ENCODE data around the gene CHST3. TPM values are rescaled to one million over a fixed set of nuclear protein-coding genes. Genes with fewer than 3 reads are reported as not detected.

The CHST3 gene
- total RNA-seq, 3 donors from 2014 or later: 20.2 to 34.5 (median 25.6) TPM

DNA sequence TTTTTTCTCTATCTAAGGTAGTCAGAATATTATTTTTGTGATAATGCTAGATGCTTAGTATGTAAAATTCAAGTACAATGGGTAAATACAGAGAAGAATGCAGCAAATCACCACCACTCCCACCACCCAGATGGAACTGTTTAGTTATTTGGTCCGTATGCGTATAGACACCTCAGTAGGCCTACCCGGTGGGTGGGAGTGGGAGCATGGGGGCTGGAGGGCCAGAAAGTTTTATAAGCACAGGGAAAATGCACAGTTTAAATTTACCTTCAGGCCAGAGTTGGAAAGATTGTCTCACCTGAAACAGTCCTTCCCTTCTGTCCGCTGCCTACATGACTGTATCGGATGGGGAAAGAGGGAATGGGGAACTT lies 15.5 kb downstream of the CHST3 start:
- Histone ChIP-seq H3K36me3 (no peaks in the 10 kb centered on the region), H3K4me3 (no peak overlapping the region), H3K4me1 (peaks cover 14 to 51% of the 10 kb centered on the region in 2 donors), H3K27me3 (no peaks in the 10 kb centered on the region), H3K27ac (peak overlapping the region; percentile 50 to 75), H3K9me3 (no peaks in the 10 kb centered on the region)
- intact Hi-C loops (cut with DNase I; ENCODE audit: low total_unique reads): no loop called here
- no peak for DNase-seq (ENCODE audit: low spot score in 2 of 2)
- TF ChIP-seq POLR2A (IDR thresholded peaks at IDR 0.05) (no peak), POLR2AphosphoS5 (IDR thresholded peaks at IDR 0.05) (no peak)
- TF ChIP-seq, protein P1, sequence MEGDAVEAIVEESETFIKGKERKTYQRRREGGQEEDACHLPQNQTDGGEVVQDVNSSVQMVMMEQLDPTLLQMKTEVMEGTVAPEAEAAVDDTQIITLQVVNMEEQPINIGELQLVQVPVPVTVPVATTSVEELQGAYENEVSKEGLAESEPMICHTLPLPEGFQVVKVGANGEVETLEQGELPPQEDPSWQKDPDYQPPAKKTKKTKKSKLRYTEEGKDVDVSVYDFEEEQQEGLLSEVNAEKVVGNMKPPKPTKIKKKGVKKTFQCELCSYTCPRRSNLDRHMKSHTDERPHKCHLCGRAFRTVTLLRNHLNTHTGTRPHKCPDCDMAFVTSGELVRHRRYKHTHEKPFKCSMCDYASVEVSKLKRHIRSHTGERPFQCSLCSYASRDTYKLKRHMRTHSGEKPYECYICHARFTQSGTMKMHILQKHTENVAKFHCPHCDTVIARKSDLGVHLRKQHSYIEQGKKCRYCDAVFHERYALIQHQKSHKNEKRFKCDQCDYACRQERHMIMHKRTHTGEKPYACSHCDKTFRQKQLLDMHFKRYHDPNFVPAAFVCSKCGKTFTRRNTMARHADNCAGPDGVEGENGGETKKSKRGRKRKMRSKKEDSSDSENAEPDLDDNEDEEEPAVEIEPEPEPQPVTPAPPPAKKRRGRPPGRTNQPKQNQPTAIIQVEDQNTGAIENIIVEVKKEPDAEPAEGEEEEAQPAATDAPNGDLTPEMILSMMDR (IDR thresholded peaks at IDR 0.05): no peak

DNA sequence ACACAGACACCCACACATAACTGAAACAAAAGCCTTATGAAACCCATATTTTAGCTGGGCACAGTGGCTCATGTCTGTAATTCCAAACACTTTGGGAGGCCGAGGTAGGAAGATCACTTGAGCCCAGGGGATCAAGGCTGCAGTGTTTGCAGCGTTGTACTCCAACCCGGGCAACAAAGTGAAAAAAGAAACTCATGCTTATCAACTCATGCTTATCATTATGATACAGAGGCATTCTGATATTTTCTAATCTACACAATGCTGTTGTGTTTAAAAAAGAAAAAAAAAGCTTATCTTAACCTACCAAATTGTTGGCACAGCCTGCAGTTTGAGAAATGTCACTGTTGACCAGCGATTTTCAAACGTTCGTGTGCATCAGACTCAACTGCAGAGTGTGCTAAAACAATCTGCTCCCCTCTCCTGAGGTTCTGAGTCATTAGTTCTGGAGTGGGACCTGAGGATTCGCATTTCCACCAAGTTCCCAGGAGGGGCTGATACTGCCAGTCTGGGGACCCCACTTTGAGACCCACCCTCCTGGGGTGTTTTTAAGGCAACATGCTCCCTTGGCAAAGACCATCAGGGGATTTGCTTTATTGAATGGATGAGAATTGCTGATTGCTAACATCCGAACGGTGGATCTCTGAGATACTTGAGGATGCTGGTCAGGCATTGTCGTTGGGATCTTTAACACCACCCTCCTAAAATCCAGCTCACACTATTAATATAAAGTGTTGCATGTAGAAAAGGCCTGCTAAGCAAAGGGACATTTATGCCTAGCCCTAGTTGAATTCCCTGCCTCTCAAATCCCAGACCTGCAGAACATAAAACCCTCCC lies 16.2 kb downstream of the CHST3 start:
- Histone ChIP-seq H3K27me3 (no peaks in the 10 kb centered on the region), H3K4me1 (peaks cover 17 to 51% of the 10 kb centered on the region in 2 donors), H3K27ac (peak overlapping the region; percentile 75 to 84), H3K4me3 (no peak overlapping the region), H3K9me3 (no peaks in the 10 kb centered on the region), H3K36me3 (no peaks in the 10 kb centered on the region)
- TF ChIP-seq, protein P1 (IDR thresholded peaks at IDR 0.05): no peak
- TF ChIP-seq POLR2AphosphoS5 (IDR thresholded peaks at IDR 0.05): no peak
- TF ChIP-seq POLR2A (IDR thresholded peaks at IDR 0.05): no peak
- peak in 1 of 2 donors; percentile 15 for DNase-seq (ENCODE audit: low spot score in 2 of 2)
- intact Hi-C loops (cut with DNase I; ENCODE audit: low total_unique reads): no loop called here

DNA sequence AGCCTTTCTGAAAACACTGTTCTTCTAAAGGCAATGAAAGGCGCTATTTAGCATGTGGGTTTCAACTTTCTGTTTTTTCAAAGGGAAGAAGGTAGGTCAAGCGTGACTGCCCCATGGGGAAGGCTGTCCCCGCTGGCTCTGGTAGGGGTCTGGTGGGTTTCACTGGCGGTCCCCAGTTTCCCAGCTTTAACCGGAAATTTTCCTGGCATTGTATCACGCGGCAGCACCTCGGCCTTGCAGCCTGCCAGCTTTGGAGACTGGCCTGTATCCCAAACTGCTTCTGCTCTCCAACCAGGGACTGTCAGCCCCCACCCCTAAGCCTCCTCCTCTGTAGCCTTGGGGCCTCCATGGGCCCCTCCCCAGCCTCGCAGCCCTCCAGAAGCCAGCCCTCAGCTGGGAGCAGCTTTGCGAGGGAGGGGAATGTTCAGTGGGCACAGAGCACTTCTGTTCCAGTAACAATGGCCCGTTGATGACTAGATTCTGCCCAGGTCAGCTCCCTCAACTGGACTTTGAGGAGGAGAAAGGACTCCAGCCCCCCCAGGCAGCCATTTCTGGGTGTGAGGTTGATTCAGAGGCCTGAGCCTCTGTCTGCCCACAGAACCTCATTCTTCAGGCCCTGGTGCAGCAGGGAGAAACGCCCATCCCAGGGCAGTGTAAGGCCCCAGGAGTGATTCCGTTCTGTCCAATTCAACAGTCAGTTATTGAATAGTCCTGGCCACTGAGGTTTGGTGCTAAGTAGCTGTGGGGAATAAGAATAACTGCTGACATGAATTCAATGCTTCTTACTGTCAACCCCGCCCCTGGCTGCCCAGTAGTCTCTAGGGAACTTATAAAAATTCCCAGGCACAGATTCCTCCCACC lies 17.1 kb downstream of the CHST3 start:
- H3K27ac ChIP-seq: peak overlapping the region; percentile 75 to 84
- no peaks in the 10 kb centered on the region for H3K9me3 ChIP-seq
- H3K36me3 ChIP-seq: no peaks in the 10 kb centered on the region
- DNase-seq (ENCODE audit: low spot score in 2 of 2): peak in 1 of 2 donors; percentile 37
- intact Hi-C loops (cut with DNase I; ENCODE audit: low total_unique reads): no loop called here
- no peak overlapping the region for H3K4me3 ChIP-seq
- TF ChIP-seq, protein P1 (IDR thresholded peaks at IDR 0.05): no peak
- TF ChIP-seq POLR2A (IDR thresholded peaks at IDR 0.05) (no peak), POLR2AphosphoS5 (IDR thresholded peaks at IDR 0.05) (no peak)
- peaks cover 12 to 47% of the 10 kb centered on the region in 2 donors for H3K4me1 ChIP-seq
- H3K27me3 ChIP-seq: no peaks in the 10 kb centered on the region

DNA sequence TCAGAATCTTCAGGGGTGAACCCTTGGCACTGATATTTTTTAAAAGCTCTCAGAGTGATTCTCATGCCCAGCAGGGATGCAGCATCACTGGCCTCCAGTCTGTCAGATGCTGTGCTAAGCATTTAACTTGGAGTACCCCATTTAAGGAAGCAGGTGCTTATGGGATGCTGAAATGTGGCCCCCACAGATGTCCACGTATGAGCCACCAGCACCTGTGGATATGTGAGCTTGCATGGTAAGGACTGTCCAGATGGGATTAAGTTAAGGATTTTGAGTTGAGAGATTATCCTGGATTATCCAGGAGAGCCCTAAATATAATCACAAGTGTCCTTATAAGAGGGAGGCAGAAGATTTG lies 17.7 kb downstream of the CHST3 start:
- peaks cover 16 to 49% of the 10 kb centered on the region in 2 donors for H3K4me1 ChIP-seq
- H3K27ac ChIP-seq: peak overlapping the region; percentile 75 to 84
- H3K4me3 ChIP-seq: no peak overlapping the region
- peak in 1 of 2 donors; percentile 25 for DNase-seq (ENCODE audit: low spot score in 2 of 2)
- intact Hi-C loops (cut with DNase I; ENCODE audit: low total_unique reads): no loop called here
- no peaks in the 10 kb centered on the region for H3K36me3 ChIP-seq
- TF ChIP-seq, protein P1 (IDR thresholded peaks at IDR 0.05): no peak
- TF ChIP-seq POLR2A (IDR thresholded peaks at IDR 0.05): no peak
- no peak for TF ChIP-seq POLR2AphosphoS5 (IDR thresholded peaks at IDR 0.05)
- H3K9me3 ChIP-seq: no peaks in the 10 kb centered on the region
- H3K27me3 ChIP-seq: no peaks in the 10 kb centered on the region

All from breast epithelium (tissue), 4 donors.